WI38 (cell line): ENCODE data around the gene DNAJC3.
"Not testable (repeated sequence)": the region's sequence is repeated elsewhere in the genome, so short reads cannot be mapped to it uniquely, and the experiment has no call there.

Source experiments
- H3K4me3 ChIP-seq: 2 replicates; pipeline ENCODE4 v1.5.1; 2011; ENCODE audit warnings: low read depth, mild to moderate bottlenecking, control low read depth, low read length
- TF ChIP-seq, protein P1 (sequence below): IDR thresholded peaks from 2 replicates; pipeline ENCODE4 v1.5.1; 2012; ENCODE audit warnings: low read depth, mild to moderate bottlenecking, control low read depth, low read length

Gene DNAJC3

DNA sequence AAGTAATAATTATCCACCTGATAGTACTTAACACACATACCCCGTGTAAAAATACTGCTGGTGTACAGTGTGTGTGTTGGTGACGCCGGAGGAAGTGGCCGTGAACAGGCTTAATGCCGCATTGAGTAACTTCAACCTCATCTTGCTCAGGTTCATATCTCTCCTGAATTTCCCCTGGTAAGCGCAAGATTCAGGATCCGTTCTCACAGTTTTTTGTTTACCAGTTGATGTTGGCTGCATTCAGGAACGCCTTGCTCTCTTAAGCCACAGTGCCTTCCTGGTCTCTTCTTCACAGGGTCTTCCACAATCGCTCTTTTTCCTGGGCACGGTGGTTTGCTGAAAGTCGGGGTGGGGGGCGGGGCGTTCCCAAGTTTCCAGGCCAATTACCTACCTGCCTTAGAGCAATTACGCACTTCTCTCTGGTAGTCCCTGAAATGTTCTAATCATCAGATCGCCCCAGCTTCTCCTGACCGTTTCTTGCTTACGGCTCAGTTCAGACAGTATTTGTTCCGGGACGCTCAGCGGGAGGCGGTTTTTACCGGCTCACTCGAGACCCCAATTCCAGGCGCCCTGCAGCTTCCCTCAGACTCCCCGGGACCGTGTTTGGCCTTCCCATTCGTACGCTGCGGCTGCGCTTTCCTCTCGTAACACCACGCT, 706 bp upstream of the DNAJC3 start:
- TF ChIP-seq, protein P1, sequence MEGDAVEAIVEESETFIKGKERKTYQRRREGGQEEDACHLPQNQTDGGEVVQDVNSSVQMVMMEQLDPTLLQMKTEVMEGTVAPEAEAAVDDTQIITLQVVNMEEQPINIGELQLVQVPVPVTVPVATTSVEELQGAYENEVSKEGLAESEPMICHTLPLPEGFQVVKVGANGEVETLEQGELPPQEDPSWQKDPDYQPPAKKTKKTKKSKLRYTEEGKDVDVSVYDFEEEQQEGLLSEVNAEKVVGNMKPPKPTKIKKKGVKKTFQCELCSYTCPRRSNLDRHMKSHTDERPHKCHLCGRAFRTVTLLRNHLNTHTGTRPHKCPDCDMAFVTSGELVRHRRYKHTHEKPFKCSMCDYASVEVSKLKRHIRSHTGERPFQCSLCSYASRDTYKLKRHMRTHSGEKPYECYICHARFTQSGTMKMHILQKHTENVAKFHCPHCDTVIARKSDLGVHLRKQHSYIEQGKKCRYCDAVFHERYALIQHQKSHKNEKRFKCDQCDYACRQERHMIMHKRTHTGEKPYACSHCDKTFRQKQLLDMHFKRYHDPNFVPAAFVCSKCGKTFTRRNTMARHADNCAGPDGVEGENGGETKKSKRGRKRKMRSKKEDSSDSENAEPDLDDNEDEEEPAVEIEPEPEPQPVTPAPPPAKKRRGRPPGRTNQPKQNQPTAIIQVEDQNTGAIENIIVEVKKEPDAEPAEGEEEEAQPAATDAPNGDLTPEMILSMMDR: no peak
- peak overlapping the region; percentile 86 for H3K4me3 ChIP-seq

DNA sequence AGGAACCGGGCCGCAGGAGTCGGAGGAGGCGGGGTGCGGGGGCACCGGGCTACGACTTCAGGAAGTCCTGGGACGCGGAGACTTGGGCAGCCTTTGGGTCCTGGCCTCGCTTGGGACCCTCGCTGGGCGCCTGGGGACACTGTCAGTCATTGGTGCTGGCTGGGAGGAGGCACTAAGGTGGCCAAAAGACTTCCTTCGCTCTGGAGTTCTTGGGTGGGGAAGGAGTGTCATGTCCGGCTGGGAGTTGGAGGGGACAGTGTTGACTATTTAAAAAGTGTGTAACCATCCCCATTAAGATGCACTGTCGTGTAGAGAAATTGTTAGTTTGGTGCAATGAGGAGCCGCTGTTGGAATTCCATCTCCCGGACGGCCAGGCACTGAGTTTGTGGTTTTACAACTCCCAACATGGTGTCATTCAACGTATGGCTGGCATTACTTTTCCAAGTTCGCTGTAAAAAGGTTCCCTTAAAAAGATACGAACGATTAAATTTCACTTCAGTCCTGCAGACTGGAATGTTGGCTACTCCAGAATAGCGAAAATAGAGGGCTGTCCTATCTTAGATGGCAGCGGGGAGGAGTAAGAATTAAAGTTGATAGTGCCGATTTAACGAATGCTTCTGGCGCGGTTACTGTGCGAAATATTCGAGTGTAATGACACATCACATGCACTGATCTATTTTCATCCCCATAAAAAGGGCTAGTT, 776 bp downstream of the DNAJC3 start:
- TF ChIP-seq, protein P1: no peak

DNA sequence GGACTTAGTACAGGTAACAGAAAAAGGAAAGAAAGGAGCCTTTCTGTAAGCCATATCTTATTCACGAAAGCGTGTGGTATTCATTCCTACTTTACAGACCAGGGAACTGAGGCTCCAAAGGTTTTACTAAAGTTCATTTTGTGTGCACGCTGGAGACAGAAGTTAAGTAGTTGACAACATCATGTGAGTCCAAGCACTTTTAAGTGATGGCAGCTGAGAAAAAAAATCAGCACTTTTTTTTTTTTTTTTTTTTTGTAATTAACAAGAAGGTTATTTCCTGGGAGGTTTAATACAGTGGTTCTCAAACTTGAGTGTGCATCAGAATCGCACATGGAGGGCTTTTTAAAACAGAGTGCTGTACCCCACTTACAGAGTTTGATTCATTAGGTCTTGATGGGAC, 2.0 kb downstream of the DNAJC3 start:
- peak overlapping the region; percentile 86 for H3K4me3 ChIP-seq
- TF ChIP-seq, protein P1: no peak

More for the DNA sequence above, 776 bp downstream of the DNAJC3 start:
- peak overlapping the region; percentile 86 for H3K4me3 ChIP-seq

- TF ChIP-seq, protein P1: no peak
- no peak overlapping the region for H3K4me3 ChIP-seq
Observed at GRCh38 chr13:95679722-95680121, 2.8 kb downstream of the DNAJC3 start.

DNA sequence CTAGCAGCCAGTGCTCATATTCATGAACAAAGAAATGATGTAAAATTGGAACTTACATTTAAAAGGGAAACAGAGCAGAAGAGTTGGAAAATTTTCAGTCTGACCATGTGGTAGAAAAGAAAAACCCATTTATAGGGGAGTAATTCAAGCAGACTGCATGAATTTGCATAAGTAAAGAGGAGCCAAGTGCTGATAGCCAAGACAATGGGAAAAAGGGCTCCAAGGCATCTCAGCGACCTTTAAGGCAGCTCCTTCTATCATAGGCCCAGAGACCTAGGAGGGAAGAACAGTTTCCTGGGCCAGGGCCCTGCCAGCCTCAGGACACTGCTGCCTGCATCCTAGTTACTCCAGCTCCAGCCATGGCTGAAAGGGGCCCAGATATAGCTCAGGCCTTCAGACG, 7.5 kb downstream of the DNAJC3 start:
- no peak overlapping the region for H3K4me3 ChIP-seq
- TF ChIP-seq, protein P1: no peak

GRCh38 chr13:95684960-95685359, 8.0 kb downstream of the DNAJC3 start:
- H3K4me3 ChIP-seq: not testable (repeated sequence)

GRCh38 chr13:95689582-95689926, 12.6 kb downstream of the DNAJC3 start:
- no peak overlapping the region for H3K4me3 ChIP-seq
- TF ChIP-seq, protein P1: no peak

DNA sequence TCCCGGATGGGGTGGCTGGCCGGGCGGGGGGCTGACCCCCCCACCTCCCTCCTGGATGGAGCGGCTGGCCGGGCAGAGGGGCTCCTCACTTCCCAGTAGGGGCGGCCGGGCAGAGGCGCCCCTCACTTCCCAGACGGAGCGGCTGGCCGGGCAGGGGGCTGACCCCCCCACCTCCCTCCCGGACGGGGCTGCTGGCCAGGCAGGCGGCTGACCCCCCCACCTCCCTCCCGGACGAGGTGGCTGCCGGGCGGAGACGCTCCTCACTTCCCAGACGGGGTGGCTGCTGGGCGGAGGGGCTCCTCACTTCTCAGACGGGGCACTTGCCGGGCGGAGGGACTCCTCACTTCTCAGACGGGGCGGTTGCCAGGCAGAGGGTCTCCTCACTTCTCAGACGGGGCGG, 14.0 kb downstream of the DNAJC3 start:
- H3K4me3 ChIP-seq: not testable (repeated sequence)
